GM12801 (cell line): ENCODE measurements around the gene CCDC7.

Experiments used
- TF ChIP-seq, protein P1 (sequence below): IDR thresholded peaks from one replicate; pipeline ENCODE4 v1.5.1; 2011; ENCODE audit warnings: control low read depth; ENCODE audit not compliant: insufficient read length; ENCODE audit errors: extremely low read depth

Gene CCDC7

GRCh38 chr10:32621969-32622368 lies 176.0 kb downstream of the CCDC7 start:
- TF ChIP-seq, protein P1, sequence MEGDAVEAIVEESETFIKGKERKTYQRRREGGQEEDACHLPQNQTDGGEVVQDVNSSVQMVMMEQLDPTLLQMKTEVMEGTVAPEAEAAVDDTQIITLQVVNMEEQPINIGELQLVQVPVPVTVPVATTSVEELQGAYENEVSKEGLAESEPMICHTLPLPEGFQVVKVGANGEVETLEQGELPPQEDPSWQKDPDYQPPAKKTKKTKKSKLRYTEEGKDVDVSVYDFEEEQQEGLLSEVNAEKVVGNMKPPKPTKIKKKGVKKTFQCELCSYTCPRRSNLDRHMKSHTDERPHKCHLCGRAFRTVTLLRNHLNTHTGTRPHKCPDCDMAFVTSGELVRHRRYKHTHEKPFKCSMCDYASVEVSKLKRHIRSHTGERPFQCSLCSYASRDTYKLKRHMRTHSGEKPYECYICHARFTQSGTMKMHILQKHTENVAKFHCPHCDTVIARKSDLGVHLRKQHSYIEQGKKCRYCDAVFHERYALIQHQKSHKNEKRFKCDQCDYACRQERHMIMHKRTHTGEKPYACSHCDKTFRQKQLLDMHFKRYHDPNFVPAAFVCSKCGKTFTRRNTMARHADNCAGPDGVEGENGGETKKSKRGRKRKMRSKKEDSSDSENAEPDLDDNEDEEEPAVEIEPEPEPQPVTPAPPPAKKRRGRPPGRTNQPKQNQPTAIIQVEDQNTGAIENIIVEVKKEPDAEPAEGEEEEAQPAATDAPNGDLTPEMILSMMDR = no peak

GRCh38 chr10:32622409-32622808 lies 176.5 kb downstream of the CCDC7 start:
- TF ChIP-seq, protein P1 = no peak

- TF ChIP-seq, protein P1 = no peak
These were observed 181.2 kb downstream of the CCDC7 start for GRCh38 chr10:32627183-32627582.

GRCh38 chr10:32629910-32630309 lies 184.0 kb downstream of the CCDC7 start:
- TF ChIP-seq, protein P1 = no peak

GRCh38 chr10:32646535-32646934 lies 200.6 kb downstream of the CCDC7 start:
- TF ChIP-seq, protein P1 = no peak

DNA sequence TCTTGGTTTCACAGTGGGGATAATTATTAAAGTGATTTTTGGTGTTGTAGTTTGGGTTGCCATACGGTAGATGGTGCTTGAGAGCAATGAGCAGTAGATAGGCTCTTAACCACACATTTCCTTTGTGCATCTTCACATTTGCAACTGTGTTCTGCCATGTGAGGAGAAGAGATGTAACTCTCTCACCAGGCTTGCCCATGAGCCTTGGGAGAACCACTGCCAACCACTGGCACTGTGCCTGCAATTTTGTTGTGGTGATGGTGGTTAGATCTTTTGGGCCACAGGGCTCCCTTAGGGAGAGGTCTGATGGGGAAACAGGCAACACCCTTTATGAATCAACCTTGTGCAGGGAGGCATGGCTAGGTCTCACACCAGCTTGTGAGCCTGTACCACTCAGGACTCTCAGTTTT lies 204.3 kb downstream of the CCDC7 start:
- TF ChIP-seq, protein P1 = no peak

GRCh38 chr10:32661346-32661745 lies 215.4 kb downstream of the CCDC7 start:
- TF ChIP-seq, protein P1 = no peak
